Gastroesophageal sphincter (tissue), 4 donors: Measurements from ENCODE around the gene BET1L. TPM values are rescaled to one million over a fixed set of nuclear protein-coding genes. Genes with fewer than 3 reads are reported as not detected.

Experiments used
- ATAC-seq: fragments of 150-250 bp; one replicate; pipeline ENCODE4 v1.9.1; 2016; ENCODE audit warnings: mild to moderate bottlenecking, moderate library complexity
- H3K27ac ChIP-seq, 4 donors: fragments of 200-600 bp; sonication (generic) in 3 of 4; 1 replicate in 3 of 4; 2 replicates in 1 of 4; pipeline ENCODE4 v1.5.1; 2016 to 2019
- H3K27me3 ChIP-seq: fragments of 200-600 bp; sonication (generic); one replicate; pipeline ENCODE4 v1.5.1; 2019
- H3K36me3 ChIP-seq, 2 donors: fragments of 200-600 bp; sonication (generic); one replicate each; pipeline ENCODE4 v1.5.1; 2019; ENCODE audit warnings: control low read depth in 1 of 2
- H3K4me1 ChIP-seq, 3 donors: fragments of 200-600 bp; sonication (generic); 1 replicate in 2 of 3; 2 replicates in 1 of 3; pipeline ENCODE4 v1.5.1; 2016 to 2019; ENCODE audit warnings: control low read depth in 2 of 3
- H3K4me3 ChIP-seq, 2 donors: fragments of 200-600 bp; sonication (generic); one replicate each; pipeline ENCODE4 v1.5.1; 2019; ENCODE audit warnings: mild to moderate bottlenecking in 1 of 2, moderate library complexity in 1 of 2
- H3K9me3 ChIP-seq, 3 donors: fragments of 200-600 bp; sonication (generic); one replicate each; pipeline ENCODE4 v1.5.1; 2017 to 2019; ENCODE audit warnings: control low read depth in 2 of 3
- EP300 ChIP-seq: sonication (generic); formaldehyde crosslinking; IDR thresholded peaks from one replicate; pipeline ENCODE4 v1.6.1; 2017; ENCODE audit warnings: antibody characterized with exemption, mild to moderate bottlenecking
- POLR2A ChIP-seq, 2 donors: fragments of 450-650 bp; IDR thresholded peaks; one replicate each; pipeline ENCODE4 v1.6.1; 2017; ENCODE audit warnings: antibody characterized with exemption in 2 of 2, mild to moderate bottlenecking in 2 of 2, moderate library complexity in 1 of 2
- POLR2AphosphoS5 ChIP-seq: sonication (generic); formaldehyde crosslinking; IDR thresholded peaks from one replicate; pipeline ENCODE4 v1.6.1; 2017; ENCODE audit warnings: antibody characterized with exemption
- WGBS, 2 donors: methylation state at CpG; one replicate each; pipeline ENCODE4 v1.1.5; 2018; ENCODE audit warnings: low coverage in 1 of 2; 5-methylcytosine and 5-hydroxymethylcytosine counted together
- total RNA-seq, 4 donors: library from RNA; depleted of rRNA; stranded (reverse); fragments of >200 nt; gene quantifications; one replicate each; pipeline ENCODE4 v1.1.0, GENCODE V29; 2016
- TF ChIP-seq, protein P1 (sequence below), 4 experiments: fragments of 200-600 bp in 2 of 4; fragments of 450-650 bp in 2 of 4; sonication (generic) in 1 of 4; IDR thresholded peaks; one replicate each; pipeline ENCODE4 v1.5.1; 2017 to 2019; ENCODE audit warnings: antibody characterized with exemption in 4 of 4, mild to moderate bottlenecking in 2 of 4, moderate library complexity in 2 of 4

The BET1L gene
- total RNA-seq, 4 donors from 2014 or later, result 25.3 to 39.4 (median 27.6) TPM

GRCh38 chr11:236774-237767 is 29.9 kb upstream of the BET1L start, which contains the start of gene PSMD13:
Gene PSMD13 (plus strand): TSS chr11:236976. CDS start chr11:237050, 74 bp downstream.
- no peaks in the 10 kb centered on the region for H3K9me3 ChIP-seq
- peak; percentile 38 to 46 for TF ChIP-seq POLR2A (IDR thresholded peaks at IDR 0.05)
- TF ChIP-seq, protein P1, sequence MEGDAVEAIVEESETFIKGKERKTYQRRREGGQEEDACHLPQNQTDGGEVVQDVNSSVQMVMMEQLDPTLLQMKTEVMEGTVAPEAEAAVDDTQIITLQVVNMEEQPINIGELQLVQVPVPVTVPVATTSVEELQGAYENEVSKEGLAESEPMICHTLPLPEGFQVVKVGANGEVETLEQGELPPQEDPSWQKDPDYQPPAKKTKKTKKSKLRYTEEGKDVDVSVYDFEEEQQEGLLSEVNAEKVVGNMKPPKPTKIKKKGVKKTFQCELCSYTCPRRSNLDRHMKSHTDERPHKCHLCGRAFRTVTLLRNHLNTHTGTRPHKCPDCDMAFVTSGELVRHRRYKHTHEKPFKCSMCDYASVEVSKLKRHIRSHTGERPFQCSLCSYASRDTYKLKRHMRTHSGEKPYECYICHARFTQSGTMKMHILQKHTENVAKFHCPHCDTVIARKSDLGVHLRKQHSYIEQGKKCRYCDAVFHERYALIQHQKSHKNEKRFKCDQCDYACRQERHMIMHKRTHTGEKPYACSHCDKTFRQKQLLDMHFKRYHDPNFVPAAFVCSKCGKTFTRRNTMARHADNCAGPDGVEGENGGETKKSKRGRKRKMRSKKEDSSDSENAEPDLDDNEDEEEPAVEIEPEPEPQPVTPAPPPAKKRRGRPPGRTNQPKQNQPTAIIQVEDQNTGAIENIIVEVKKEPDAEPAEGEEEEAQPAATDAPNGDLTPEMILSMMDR (IDR thresholded peaks at IDR 0.05), result no peak
- peak; percentile 53 for TF ChIP-seq POLR2AphosphoS5
- no peak for TF ChIP-seq EP300
- H3K4me3 ChIP-seq, result peak within 1 kb of the TSS; percentile 93
- peaks cover 0 to 40% of the 10 kb centered on the region in 2 donors for H3K36me3 ChIP-seq
- no peaks in the 10 kb centered on the region for H3K27me3 ChIP-seq
- WGBS, 2 donors, result 7 to 14% methylated on average over 7 to 14 of the region's 62 CpGs
- H3K4me1 ChIP-seq, result peaks cover 0 to 35% (median 13%) of the 10 kb centered on the region in 3 donors
- ATAC-seq, result peak; percentile 91
- H3K27ac ChIP-seq, result peak within 1 kb of the TSS; percentile 85 to 96 (median 94)

DNA sequence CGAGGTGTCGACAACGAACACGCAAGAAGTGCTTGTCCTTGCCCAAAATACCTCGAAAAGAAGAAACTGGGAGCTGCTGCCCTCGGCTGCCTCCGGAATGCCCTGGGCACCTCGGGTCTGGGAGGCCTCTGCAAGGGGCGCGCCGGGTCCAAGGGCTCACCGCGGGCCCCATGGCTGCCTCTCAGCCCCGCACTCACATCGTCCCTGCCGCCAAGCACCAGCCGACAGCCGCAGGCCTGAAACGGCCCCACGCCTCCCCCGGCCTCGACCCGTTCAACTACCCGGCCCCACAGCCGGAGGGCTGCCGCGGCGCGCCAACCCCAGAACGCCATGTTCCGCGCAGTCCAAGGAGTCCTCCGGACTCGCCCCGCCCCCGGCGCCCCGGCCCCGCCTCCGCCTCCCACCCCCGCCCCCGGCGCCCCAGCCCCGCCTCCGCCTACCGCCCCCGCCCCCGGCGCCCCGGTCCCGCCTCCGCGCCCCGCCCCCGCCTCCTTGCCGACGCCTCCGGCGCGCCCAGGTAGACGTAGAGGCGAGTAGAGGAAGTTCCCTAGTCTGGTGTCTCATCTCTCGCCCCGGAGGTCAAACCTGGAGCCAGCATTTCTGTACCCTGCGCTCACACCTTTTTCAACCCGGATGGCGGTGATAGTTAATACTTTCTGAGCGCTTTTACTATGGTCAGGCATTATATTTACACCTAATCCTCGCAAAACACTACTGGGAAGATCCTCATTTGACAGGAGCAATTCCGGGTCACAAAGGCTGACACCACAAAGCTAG is 29.0 kb upstream of the BET1L start, which contains the start of gene SIRT3:
SIRT3 (minus strand) TSS at position 346 of the 777 bp plus-strand sequence; CDS start at position 332, 14 bp downstream.
- H3K4me3 ChIP-seq, result peak within 1 kb of the TSS; percentile 93
- 0 to 3% methylated on average over 6 to 11 of the region's 70 CpGs for WGBS, 2 donors
- H3K36me3 ChIP-seq, result peaks cover 0 to 37% of the 10 kb centered on the region in 2 donors
- H3K27ac ChIP-seq, result peak within 1 kb of the TSS; percentile 85 to 96 (median 94)
- H3K9me3 ChIP-seq, result no peaks in the 10 kb centered on the region
- H3K27me3 ChIP-seq, result no peaks in the 10 kb centered on the region
- H3K4me1 ChIP-seq, result peaks cover 0 to 35% (median 13%) of the 10 kb centered on the region in 3 donors
- ATAC-seq, result peak; percentile 93
- TF ChIP-seq POLR2A (IDR thresholded peaks at IDR 0.05) (peak; percentile 54 to 56), POLR2AphosphoS5 (peak; percentile 37), EP300 (no peak)
- TF ChIP-seq, protein P1 (IDR thresholded peaks at IDR 0.05), result peak in 2 of 4 experiments; percentile 44 to 47

GRCh38 chr11:235609-235996 is 28.4 kb upstream of the BET1L start:
- ATAC-seq, result peak; percentile 7
- Histone ChIP-seq H3K36me3 (peaks cover 0 to 34% of the 10 kb centered on the region in 2 donors), H3K27me3 (no peaks in the 10 kb centered on the region), H3K27ac (peak overlapping the region; percentile 80 to 96 (median 94)), H3K4me3 (peak overlapping the region; percentile 80 to 93), H3K9me3 (no peaks in the 10 kb centered on the region), H3K4me1 (peaks cover 0 to 35% (median 13%) of the 10 kb centered on the region in 3 donors)
- WGBS, 2 donors, result 2 to 4% methylated on average over 12 to 13 of the region's 13 CpGs
- TF ChIP-seq POLR2AphosphoS5 (no peak), POLR2A (IDR thresholded peaks at IDR 0.05) (no peak), EP300 (no peak)
- TF ChIP-seq, protein P1 (IDR thresholded peaks at IDR 0.05), result no peak

- Histone ChIP-seq H3K4me3 (peak overlapping the region; percentile 80 to 93), H3K4me1 (peaks cover 0 to 35% (median 13%) of the 10 kb centered on the region in 3 donors), H3K27ac (peak overlapping the region in 3 of 4 donors; percentile 91 to 96 (median 96)), H3K36me3 (peaks cover 0 to 34% of the 10 kb centered on the region in 2 donors), H3K27me3 (no peaks in the 10 kb centered on the region), H3K9me3 (no peaks in the 10 kb centered on the region)
- 71 to 72% methylated on average over 3 to 8 of the region's 8 CpGs for WGBS, 2 donors
- TF ChIP-seq EP300 (no peak), POLR2A (IDR thresholded peaks at IDR 0.05) (no peak), POLR2AphosphoS5 (no peak)
- TF ChIP-seq, protein P1 (IDR thresholded peaks at IDR 0.05), result no peak
- no peak for ATAC-seq
These were observed 28.0 kb upstream of the BET1L start for GRCh38 chr11:235180-235579.
